ENCODE measurements around the gene SH2B3. TPM values are rescaled to one million over a fixed set of nuclear protein-coding genes. Genes with fewer than 3 reads are reported as not detected.
A peak's percentile ranks its signal among the peaks of the same experiment; 100 is the strongest.

The SH2B3 gene
- total RNA-seq, 1 donor, result 27.8 TPM

- DNase-seq (ENCODE audit: low read depth), result no peak
- H3K4me3 ChIP-seq (ENCODE audit: low read depth, low read length), result no peak overlapping the region
- no peak for TF ChIP-seq CTCF (IDR thresholded peaks at IDR 0.05; ENCODE audit: insufficient read depth, low read length)
Observed at GRCh38 chr12:111440152-111440551, 34.4 kb downstream of the SH2B3 start.

GRCh38 chr12:111440631-111441030, 34.9 kb downstream of the SH2B3 start:
- no peak for TF ChIP-seq CTCF (IDR thresholded peaks at IDR 0.05; ENCODE audit: insufficient read depth, low read length)
- no peak overlapping the region for H3K4me3 ChIP-seq (ENCODE audit: low read depth, low read length)
- DNase-seq (ENCODE audit: low read depth), result no peak

- DNase-seq (ENCODE audit: low read depth), result no peak
- TF ChIP-seq CTCF (IDR thresholded peaks at IDR 0.05; ENCODE audit: insufficient read depth, low read length), result no peak
Observed at GRCh38 chr12:111441107-111441928, 35.6 kb downstream of the SH2B3 start.

DNA sequence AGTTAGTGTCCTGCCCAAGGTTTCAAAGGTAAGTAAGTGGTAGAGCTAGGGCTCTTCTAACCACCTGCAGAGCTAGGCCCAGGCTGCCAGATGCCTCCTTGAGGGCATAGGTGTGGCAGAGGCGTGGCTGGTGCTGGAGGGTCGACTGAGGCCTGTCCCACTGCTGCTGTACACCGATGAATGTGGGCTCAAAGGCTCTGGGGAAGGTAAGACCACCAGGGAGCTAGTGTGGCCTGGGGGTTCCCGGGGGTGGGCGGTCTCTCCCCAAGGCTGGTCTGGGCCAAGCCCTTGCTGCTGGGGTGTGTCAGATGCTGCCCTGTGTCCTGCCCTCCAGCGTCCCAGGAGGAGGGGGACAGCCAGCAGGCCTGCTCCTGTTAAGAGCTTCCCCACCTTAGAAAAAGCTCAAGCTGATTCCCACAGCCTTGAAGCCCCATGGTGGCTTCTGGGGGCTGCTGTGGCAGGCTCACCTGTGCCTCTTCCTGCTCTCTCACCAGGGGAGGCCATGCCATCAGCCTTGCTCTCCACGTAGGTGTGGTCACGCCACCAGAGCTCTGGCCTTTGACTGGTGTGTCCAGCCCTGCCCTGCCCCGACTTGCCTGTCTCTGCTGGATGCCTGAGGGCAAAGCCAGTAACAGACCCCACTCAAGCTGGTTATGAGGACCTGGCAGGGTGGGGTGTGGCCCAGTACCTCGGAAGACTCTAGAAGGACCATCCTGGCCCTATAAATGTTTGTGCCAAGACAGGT, 36.8 kb downstream of the SH2B3 start:
- DNase-seq (ENCODE audit: low read depth), result no peak
- no peak for TF ChIP-seq CTCF (IDR thresholded peaks at IDR 0.05; ENCODE audit: insufficient read depth, low read length)
- no peak overlapping the region for H3K4me3 ChIP-seq (ENCODE audit: low read depth, low read length)

More at GRCh38 chr12:111441107-111441928, 35.6 kb downstream of the SH2B3 start:
- no peak overlapping the region for H3K4me3 ChIP-seq (ENCODE audit: low read depth, low read length)

GRCh38 chr12:111443086-111443485, 37.4 kb downstream of the SH2B3 start:
- no peak for TF ChIP-seq CTCF (IDR thresholded peaks at IDR 0.05; ENCODE audit: insufficient read depth, low read length)
- DNase-seq (ENCODE audit: low read depth), result no peak

GRCh38 chr12:111443586-111443985, 37.9 kb downstream of the SH2B3 start:
- no peak overlapping the region for H3K4me3 ChIP-seq (ENCODE audit: low read depth, low read length)
- DNase-seq (ENCODE audit: low read depth), result peak; percentile 37
- TF ChIP-seq CTCF (IDR thresholded peaks at IDR 0.05; ENCODE audit: insufficient read depth, low read length), result no peak

More at GRCh38 chr12:111443086-111443485, 37.4 kb downstream of the SH2B3 start:
- H3K4me3 ChIP-seq (ENCODE audit: low read depth, low read length), result no peak overlapping the region

Data from fibroblast of the aortic adventitia (primary cell).